DMS114 treated with DMSO at 0.1 percent for 48 hours (cell line): ENCODE results near the gene SOCS2.

ENCODE experiments used
- DNase-seq: peaks from one replicate; lab custom pipeline; 2025; ENCODE audit not compliant: unreplicated experiment; lab: John Stamatoyannopoulos, UW

SOCS2 gene

GRCh38 chr12:93565760-93566159 is 6.7 kb upstream of the SOCS2 start:
- DNase-seq, result no peak

- DNase-seq, result no peak
These were observed 5.3 kb upstream of the SOCS2 start for GRCh38 chr12:93567174-93567573.

GRCh38 chr12:93568091-93568490 is 4.4 kb upstream of the SOCS2 start:
- no peak for DNase-seq

GRCh38 chr12:93569301-93569655 is 3.2 kb upstream of the SOCS2 start:
- no peak for DNase-seq

DNA sequence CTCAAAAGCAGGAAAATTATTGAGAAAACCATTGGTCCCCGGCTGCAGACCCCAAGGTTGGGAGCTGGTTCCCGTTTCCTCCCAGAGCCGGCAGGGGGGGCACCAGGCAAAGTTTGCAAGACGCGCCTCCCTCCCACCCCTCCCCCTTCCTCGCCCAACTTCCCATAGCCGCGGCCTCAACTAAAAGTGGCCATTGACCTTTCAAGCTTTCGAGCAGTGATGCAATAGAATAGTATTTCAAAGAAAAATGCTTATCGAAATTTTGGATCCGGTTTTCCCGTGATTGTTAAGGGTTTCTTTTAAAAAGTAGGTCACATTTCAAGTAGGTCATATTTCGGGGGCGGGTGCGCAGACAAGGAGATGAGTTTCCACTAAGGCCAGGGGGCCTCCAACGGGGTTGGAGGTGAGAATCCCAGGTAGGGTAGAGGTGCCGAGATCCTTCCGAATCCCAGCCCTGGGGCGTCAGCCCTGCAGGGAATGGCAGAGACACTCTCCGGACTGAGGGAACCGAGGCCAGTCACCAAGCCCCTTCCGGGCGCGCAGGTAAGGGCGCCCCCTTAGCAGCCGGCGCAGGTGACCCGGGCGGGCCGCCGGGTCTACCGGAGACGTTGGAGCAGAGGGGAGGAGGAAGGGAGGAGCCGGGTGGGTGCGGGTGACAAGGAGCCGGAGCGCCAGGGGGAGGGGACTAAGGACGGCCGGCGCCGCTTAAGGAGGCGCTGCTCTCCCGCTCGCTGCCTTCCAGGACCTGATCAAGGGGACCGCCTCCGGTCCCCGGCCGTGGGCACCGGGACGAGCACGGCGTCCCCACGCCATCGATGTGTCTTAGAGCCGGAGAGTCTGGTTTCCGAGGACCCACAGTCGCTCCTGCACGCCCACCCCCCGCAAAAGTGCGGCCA is 2.6 kb upstream of the SOCS2 start:
- peak; percentile 67 for DNase-seq

GRCh38 chr12:93570552-93571364 is 1.7 kb upstream of the SOCS2 start:
- DNase-seq, result peak; percentile 82

GRCh38 chr12:93571365-93571924 is 1.0 kb upstream of the SOCS2 start:
- DNase-seq, result peak; percentile 40

DNA sequence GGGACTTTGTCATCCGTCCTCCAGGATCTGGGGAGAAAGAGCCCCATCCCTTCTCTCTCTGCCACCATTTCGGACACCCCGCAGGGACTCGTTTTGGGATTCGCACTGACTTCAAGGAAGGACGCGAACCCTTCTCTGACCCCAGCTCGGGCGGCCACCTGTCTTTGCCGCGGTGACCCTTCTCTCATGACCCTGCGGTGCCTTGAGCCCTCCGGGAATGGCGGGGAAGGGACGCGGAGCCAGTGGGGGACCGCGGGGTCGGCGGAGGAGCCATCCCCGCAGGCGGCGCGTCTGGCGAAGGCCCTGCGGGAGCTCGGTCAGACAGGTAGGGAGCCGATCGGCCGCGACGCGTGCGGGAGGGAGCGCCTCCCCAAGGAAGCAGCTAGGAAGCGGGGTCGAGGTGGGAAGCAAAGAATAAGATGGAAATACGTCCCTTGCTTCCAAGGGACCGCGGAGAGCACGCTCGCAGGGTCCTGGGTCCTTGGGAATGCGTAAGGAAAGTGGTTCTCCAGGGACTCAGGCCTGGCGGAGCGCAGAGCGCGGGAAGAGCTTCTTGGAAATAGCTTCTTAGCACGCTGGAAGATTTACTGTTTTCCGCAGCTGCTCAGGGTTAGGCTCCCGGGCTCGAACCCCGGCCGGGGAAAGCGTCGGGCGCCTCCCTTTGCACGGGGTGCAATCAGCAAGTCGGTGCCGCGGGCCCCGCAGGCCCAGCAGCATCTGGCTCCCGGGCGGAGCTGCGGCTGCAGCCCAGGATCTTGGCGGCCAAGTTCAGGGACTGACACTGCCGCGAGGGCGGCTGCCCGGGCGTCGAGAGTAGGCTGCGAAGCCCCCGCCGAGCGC is 457 bp downstream of the SOCS2 start:
- DNase-seq, result peak; percentile 31

GRCh38 chr12:93573552-93574223 is 1.2 kb downstream of the SOCS2 start:
- peak; percentile 31 for DNase-seq

- DNase-seq, result no peak
These were observed 4.7 kb downstream of the SOCS2 start for GRCh38 chr12:93577222-93577621.

DNA sequence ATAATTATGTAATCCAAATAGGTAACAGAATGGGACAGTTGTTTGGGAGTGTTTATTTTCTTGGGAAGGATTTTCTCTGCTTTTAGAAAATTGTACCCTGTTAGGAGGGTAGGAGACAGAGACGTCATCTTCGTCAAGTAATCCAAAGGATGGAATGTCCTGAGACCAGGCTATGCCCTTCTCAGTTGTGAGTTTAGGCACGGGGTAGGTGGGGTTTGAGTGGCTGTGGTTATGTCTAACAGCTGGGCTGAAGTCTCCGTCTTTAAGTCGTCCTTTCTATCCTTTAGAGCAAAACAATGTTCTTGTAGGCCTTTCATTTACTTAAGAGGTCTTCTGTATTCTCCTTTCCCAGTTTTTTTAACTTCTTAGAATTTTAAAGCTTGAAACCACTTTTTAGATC is 5.7 kb downstream of the SOCS2 start:
- DNase-seq, result no peak

- no peak for DNase-seq
These were observed 8.2 kb downstream of the SOCS2 start for GRCh38 chr12:93580682-93581081.

DNA sequence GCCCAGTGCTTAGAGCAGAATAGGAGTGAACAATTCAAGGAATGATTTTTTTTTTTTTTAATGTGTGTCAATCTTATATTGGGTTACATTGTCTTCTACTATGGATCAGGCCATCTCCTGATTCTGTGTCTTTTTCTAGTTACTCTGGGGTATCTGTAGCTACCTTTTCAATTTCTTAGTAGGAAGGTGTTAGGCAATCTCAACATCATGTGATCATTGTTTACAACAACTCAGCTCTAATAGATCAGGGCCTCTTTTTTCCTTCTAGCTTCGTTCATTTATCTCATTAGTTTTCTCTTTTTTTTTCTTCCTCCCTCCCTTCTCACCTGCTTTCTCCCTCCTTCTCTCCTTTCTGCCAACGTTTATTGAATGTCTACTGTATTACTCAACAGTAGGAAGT is 8.9 kb downstream of the SOCS2 start:
- DNase-seq, result no peak

GRCh38 chr12:93582351-93582750 is 9.9 kb downstream of the SOCS2 start:
- DNase-seq, result no peak

DNA sequence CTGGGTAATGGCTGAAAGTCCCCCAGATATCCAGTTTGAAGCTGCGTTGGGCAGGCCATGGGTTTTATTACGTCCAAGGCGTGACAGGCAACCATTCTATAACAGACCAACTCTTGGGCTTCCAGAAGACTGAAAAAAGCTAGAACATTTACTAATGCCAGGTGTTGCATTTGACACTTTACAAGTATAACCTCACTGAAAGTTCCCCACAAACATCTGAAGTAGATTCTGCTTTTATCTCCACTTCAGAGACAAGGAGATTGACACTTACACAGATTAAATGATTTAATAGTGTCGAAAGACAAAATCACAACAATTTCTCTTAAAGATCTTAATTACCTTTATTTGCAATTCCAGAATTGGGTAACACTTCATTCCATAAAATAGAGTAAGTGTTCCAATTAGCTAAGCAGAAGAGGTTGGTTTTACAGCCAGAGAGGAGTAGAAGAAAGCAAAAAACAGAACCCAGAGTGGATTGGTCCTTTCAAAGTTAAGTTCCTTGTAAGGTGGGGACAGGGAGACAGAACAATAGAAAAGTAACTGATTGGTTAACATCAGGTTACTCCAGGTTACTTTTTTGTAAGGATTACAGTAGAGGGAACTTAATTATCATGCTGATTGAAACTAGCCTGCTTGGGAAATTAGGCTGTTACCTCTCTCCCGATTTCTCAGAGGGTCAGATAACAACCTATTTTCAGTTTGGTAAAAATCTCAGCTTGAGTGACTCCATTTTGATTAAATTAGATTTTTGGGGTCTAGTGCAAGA is 11.3 kb downstream of the SOCS2 start:
- DNase-seq, result no peak

DNA sequence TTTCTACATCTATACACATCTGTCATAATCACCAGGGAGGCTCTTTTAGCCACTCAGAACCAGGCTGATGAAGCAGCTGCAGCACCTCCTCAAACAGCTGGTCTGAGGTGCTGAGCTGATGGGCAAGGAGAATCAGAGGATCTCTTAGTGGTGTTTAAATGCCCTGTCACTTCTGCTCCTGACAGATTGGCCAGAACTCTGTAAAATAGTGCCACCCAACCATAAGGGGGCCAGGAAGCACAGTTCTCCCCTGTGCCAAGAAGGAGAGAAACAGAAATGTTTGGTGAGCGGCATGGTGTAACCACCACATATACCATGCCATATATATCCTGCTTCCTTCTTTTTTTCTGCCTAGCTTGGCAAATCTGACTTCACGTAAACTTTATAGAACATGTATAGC is 12.8 kb downstream of the SOCS2 start:
- DNase-seq, result no peak

DNA sequence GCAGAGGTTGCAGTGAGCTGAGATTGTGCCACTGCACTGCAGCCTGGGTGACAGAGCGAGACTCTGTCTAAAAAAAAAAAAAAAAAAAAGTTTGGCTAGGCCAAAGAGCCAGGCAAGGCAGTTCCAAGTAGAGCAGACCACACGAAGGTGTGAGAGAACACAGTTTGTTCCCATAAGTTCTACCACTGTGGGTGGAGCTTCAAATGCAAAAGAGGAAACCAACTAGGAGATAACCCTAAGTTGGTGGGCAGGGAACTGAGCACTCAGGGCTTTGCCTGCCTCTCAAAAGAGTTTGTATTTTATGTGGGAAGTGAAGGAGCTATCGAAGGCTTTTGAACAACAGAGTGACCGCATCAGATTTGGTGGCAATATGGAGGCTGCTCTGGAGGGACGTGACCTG is 15.1 kb downstream of the SOCS2 start:
- DNase-seq, result no peak

GRCh38 chr12:93589081-93589480 is 16.6 kb downstream of the SOCS2 start:
- no peak for DNase-seq

- peak; percentile 63 for DNase-seq
These were observed 18.8 kb downstream of the SOCS2 start for GRCh38 chr12:93591137-93591868.
